ENCODE data around the gene ABHD6. TPM values are rescaled to one million over a fixed set of nuclear protein-coding genes. Genes with fewer than 3 reads are reported as not detected.

ABHD6 gene
- polyA plus RNA-seq, 10 donors, result 3.6 to 6.8 (median 4.2) TPM

DNA sequence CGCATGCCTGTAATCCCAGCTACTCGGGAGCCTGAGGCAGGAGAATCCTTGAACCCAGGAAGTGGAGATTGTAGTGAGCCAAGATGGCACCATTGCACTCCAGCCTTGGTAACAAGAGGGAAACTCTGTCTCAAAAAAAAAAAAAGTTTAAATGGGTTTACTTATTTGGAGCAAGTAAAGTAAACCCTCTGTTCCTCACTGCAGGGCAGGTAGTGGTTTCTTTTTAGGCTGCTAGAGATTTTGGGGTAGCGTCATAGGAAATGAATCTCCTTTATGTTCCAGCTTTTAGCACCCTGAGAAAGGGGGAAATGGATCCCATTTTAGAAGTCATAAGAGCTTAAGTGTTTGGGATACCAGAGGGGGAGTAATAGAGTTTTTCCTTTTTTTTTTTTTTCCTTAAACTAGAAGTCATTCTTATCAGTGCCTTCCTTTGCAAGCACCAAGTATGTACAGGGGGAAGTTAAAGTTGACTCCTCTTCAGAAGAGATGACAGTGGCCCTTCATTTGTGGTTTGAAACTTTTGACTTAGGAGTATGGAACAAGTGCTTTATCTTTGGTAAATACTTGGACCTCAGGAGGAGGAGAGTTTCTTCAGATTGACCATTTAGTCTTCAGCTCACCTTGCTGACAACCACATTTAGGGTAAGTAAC, 103.1 kb downstream of the ABHD6 start:
- no peak for DNase-seq

DNA sequence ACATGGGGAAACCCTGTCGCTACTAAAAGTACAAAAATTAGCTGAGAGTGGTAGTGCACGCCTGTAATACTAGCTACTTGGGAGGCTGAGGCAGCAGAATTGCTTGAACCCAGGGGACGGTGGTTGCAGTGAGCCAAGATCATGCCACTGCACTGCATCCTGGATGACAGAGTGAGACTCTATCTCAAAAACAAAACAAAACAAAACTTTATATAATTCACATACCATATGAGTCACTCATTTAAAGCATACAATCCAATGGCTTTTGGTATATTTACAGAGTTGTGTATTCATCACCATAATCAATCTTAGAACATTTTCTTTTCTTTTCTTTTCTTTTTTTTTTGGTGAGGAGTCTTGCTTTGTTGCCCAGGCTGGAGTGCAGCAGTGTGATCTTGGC, 103.8 kb downstream of the ABHD6 start:
- DNase-seq, result no peak

DNA sequence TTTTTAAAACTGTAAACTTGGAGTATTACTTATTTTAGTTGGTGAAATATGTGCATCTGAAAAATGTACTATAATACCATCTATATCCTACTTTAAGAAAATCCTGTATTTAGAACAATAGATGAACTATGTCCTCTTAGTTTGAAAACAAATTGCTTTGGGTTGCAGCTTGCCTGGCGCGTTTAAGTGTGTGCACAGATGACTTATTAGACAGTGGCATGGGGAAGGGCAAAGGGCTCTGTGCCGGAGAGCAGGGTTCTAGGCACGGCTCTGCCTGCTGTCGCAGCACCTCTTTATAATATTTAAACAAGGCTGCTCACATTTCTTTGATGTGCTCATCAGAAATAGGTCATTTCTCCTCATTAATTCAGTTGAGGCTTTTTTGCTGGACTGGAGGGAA, 105.1 kb downstream of the ABHD6 start:
- DNase-seq, result no peak

Other genes with a start within 250 kb of the ABHD6 start
- gene FLNB, start 229.4 kb upstream of the ABHD6 start, polyA plus RNA-seq (ENCODE audit: insufficient read length in 10 of 10), result 10 to 100 TPM; 52.9 to 88.3 (median 63.2) TPM
- 1 to 10 TPM in 3 of 10 donors, under 1 TPM in 7; 0.23 to 2.1 (median 0.79) TPM for gene DNASE1L3, start 26.8 kb upstream of the ABHD6 start, polyA plus RNA-seq (ENCODE audit: insufficient read length in 10 of 10)
- 10 to 100 TPM; 14.2 to 27.0 (median 20.3) TPM for gene RPP14, start 68.5 kb downstream of the ABHD6 start, polyA plus RNA-seq (ENCODE audit: insufficient read length in 10 of 10)
- gene HTD2, start 68.7 kb downstream of the ABHD6 start, polyA plus RNA-seq (ENCODE audit: insufficient read length in 10 of 10), result 10 to 100 TPM in 5 of 10 donors, 1 to 10 TPM in 5; 8.2 to 15.4 (median 10.2) TPM
- 10 to 100 TPM; 14.2 to 29.3 (median 20.2) TPM for gene PXK, start 95.1 kb downstream of the ABHD6 start, polyA plus RNA-seq (ENCODE audit: insufficient read length in 10 of 10)
- 10 to 100 TPM; 71.8 to 85.7 (median 78.2) TPM for gene PDHB, start 196.0 kb downstream of the ABHD6 start, polyA plus RNA-seq (ENCODE audit: insufficient read length in 10 of 10)